Measurements from ENCODE around the gene E2F1. TPM values are rescaled to one million over a fixed set of nuclear protein-coding genes. Genes with fewer than 3 reads are reported as not detected.

E2F1 gene, protein sequence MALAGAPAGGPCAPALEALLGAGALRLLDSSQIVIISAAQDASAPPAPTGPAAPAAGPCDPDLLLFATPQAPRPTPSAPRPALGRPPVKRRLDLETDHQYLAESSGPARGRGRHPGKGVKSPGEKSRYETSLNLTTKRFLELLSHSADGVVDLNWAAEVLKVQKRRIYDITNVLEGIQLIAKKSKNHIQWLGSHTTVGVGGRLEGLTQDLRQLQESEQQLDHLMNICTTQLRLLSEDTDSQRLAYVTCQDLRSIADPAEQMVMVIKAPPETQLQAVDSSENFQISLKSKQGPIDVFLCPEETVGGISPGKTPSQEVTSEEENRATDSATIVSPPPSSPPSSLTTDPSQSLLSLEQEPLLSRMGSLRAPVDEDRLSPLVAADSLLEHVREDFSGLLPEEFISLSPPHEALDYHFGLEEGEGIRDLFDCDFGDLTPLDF
- 20.5 TPM for polyA plus RNA-seq (2013, experiment 1 of 2)
- polyA plus RNA-seq (2013, experiment 2 of 2) = 19.9 TPM

DNA sequence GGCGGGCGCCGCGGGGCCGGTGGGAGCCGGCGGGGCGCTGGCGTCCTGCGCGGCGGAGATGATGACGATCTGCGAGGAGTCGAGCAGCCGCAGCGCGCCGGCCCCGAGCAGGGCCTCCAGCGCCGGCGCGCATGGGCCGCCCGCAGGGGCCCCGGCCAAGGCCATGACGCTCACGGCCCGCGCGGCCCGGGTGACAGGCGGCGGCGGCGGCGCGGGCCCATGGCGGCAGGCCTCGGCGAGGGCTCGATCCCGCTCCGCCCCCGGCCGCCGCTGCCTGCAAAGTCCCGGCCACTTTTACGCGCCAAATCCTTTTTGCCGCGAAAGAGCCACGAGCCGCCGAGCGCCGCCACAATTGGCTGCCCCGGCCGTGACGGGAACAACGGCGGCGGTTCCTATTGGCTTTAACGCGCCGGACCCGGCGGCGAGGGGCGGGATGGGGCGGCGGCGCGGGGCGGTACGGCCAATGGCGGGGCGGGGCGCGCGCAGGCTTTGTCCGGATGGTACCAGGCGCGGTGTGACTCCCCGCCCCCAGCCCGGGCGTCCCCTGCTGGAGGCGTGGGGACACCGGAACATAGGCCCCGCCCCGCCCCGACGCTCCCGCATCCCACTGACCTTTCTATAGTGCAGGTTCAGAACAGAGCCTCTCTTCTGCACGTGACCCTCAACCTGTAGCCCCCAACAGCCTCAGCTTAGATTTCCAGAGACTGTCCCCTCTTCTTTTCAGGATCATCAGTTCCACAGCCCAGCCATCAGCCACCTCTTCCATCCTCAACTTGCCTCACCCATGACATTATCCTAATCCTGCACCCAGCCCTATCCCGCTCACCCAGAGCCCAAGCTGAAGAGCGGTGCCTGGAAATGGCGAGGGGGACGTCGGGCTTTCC, at the start of gene E2F1:
E2F1 (minus strand) TSS at position 286 of the 884 bp plus-strand sequence; CDS start at position 165, 121 bp downstream.
- peak within 1 kb of the TSS; percentile 88 for H3K18ac ChIP-seq (ENCODE audit: low read length)
- H3K79me1 ChIP-seq (ENCODE audit: low read depth, low read length) = peaks cover 2% of the 10 kb centered on the region
- H3K4me1 ChIP-seq (ENCODE audit: control insufficient read depth in 2 of 2, insufficient read depth in 1 of 2, low read depth in 1 of 2, low read length in 2 of 2) = peaks cover 13 to 15% of the 10 kb centered on the region in 2 donors
- peak within 1 kb of the TSS; percentile 75 for H3K27ac ChIP-seq (replicated peaks; ENCODE audit: low read length)
- peak within 1 kb of the TSS; percentile 84 for H2AFZ ChIP-seq (ENCODE audit: low read length)
- WGBS, 2 donors (ENCODE audit: extremely low coverage in 2 of 2, insufficient read length in 2 of 2, insufficient replicate concordance in 1 of 2) = no CpG with 5 or more reads among the region's 101 CpGs
- H3K4ac ChIP-seq (ENCODE audit: low read length) = peak within 1 kb of the TSS; percentile 77
- H2AK5ac ChIP-seq (ENCODE audit: low read depth, low read length) = peak within 1 kb of the TSS; percentile 84
- peaks cover 0 to 12% (median 0%) of the 10 kb centered on the region in 3 experiments for H3K27me3 ChIP-seq (ENCODE audit: control insufficient read depth in 3 of 3, insufficient read depth in 3 of 3, low read depth in 1 of 3, low read length in 3 of 3)
- peak within 1 kb of the TSS; percentile 0 for H2BK12ac ChIP-seq (ENCODE audit: low read length)
- no peak within 1 kb of the TSS for H4K91ac ChIP-seq (ENCODE audit: low read depth, low read length, poor library complexity)
- H3K23ac ChIP-seq (ENCODE audit: low read depth, low read length, poor library complexity) = peak within 1 kb of the TSS; percentile 48
- H2BK5ac ChIP-seq (ENCODE audit: low read length) = peak within 1 kb of the TSS; percentile 26
- peaks cover 0 to 25% of the 10 kb centered on the region in 2 donors for H3K36me3 ChIP-seq (replicated peaks in 1 of 2; ENCODE audit: control insufficient read depth in 2 of 2, insufficient read depth in 2 of 2, low read length in 2 of 2)
- no peak within 1 kb of the TSS for H4K8ac ChIP-seq (ENCODE audit: low read depth, low read length)
- peak within 1 kb of the TSS; percentile 74 for H2BK120ac ChIP-seq (ENCODE audit: low read depth, low read length)
- H3K14ac ChIP-seq (ENCODE audit: low read length) = no peak within 1 kb of the TSS
- peak within 1 kb of the TSS; percentile 86 to 94 for H3K4me3 ChIP-seq (ENCODE audit: low read length in 2 of 2)
- H3K9me3 ChIP-seq (replicated peaks in 1 of 2; ENCODE audit: control insufficient read depth in 2 of 2, insufficient read depth in 1 of 2, low read depth in 1 of 2, low read length in 2 of 2) = no peaks in the 10 kb centered on the region
- H3K9ac ChIP-seq (ENCODE audit: low read depth, low read length, poor library complexity) = peak within 1 kb of the TSS; percentile 74
- peak; percentile 95 for DNase-seq (ENCODE audit: low spot score)
- peak within 1 kb of the TSS; percentile 74 for H3K4me2 ChIP-seq (ENCODE audit: insufficient read depth, low read length, poor library complexity, severe bottlenecking)
- H2BK15ac ChIP-seq (ENCODE audit: low read length) = peak within 1 kb of the TSS; percentile 69

- H3K27me3 ChIP-seq (ENCODE audit: control insufficient read depth in 3 of 3, insufficient read depth in 3 of 3, low read depth in 1 of 3, low read length in 3 of 3) = peaks cover 0 to 2% (median 0%) of the 10 kb centered on the region in 3 experiments
- H3K27ac ChIP-seq (replicated peaks; ENCODE audit: low read length) = no peak overlapping the region
- H3K36me3 ChIP-seq (replicated peaks in 1 of 2; ENCODE audit: control insufficient read depth in 2 of 2, insufficient read depth in 2 of 2, low read length in 2 of 2) = peaks cover 0 to 2% of the 10 kb centered on the region in 2 donors
- no peak overlapping the region for H4K91ac ChIP-seq (ENCODE audit: low read depth, low read length, poor library complexity)
- no peak overlapping the region for H2BK12ac ChIP-seq (ENCODE audit: low read length)
- H3K18ac ChIP-seq (ENCODE audit: low read length) = peak overlapping the region; percentile 17
- no peak overlapping the region for H3K9ac ChIP-seq (ENCODE audit: low read depth, low read length, poor library complexity)
- H3K79me1 ChIP-seq (ENCODE audit: low read depth, low read length) = peaks cover 2% of the 10 kb centered on the region
- H2AFZ ChIP-seq (ENCODE audit: low read length) = peak overlapping the region; percentile 57
- H3K23ac ChIP-seq (ENCODE audit: low read depth, low read length, poor library complexity) = no peak overlapping the region
- H3K9me3 ChIP-seq (replicated peaks in 1 of 2; ENCODE audit: control insufficient read depth in 2 of 2, insufficient read depth in 1 of 2, low read depth in 1 of 2, low read length in 2 of 2) = peaks cover 10 to 14% of the 10 kb centered on the region in 2 donors
- no peak overlapping the region for H3K4me2 ChIP-seq (ENCODE audit: insufficient read depth, low read length, poor library complexity, severe bottlenecking)
- no peak overlapping the region for H3K4me3 ChIP-seq (ENCODE audit: low read length in 2 of 2)
- no peak for DNase-seq (ENCODE audit: low spot score)
- H4K8ac ChIP-seq (ENCODE audit: low read depth, low read length) = no peak overlapping the region
- H2AK5ac ChIP-seq (ENCODE audit: low read depth, low read length) = no peak overlapping the region
- H3K4me1 ChIP-seq (ENCODE audit: control insufficient read depth in 2 of 2, insufficient read depth in 1 of 2, low read depth in 1 of 2, low read length in 2 of 2) = peaks cover 4 to 9% of the 10 kb centered on the region in 2 donors
- no peak overlapping the region for H2BK5ac ChIP-seq (ENCODE audit: low read length)
- no peak overlapping the region for H2BK120ac ChIP-seq (ENCODE audit: low read depth, low read length)
- H3K14ac ChIP-seq (ENCODE audit: low read length) = no peak overlapping the region
- no peak overlapping the region for H2BK15ac ChIP-seq (ENCODE audit: low read length)
- WGBS, 2 donors (ENCODE audit: extremely low coverage in 2 of 2, insufficient read length in 2 of 2, insufficient replicate concordance in 1 of 2) = no CpG with 5 or more reads among the region's 6 CpGs
- no peak overlapping the region for H3K4ac ChIP-seq (ENCODE audit: low read length)
These were observed 47.7 kb upstream of the E2F1 start for GRCh38 chr20:33733654-33734576.

- Histone ChIP-seq H3K27ac (replicated peaks; ENCODE audit: low read length) (peak overlapping the region; percentile 90), H4K8ac (ENCODE audit: low read depth, low read length) (no peak overlapping the region), H3K9me3 (replicated peaks in 1 of 2; ENCODE audit: control insufficient read depth in 2 of 2, insufficient read depth in 1 of 2, low read depth in 1 of 2, low read length in 2 of 2) (peaks cover 6 to 11% of the 10 kb centered on the region in 2 donors), H3K36me3 (replicated peaks in 1 of 2; ENCODE audit: control insufficient read depth in 2 of 2, insufficient read depth in 2 of 2, low read length in 2 of 2) (peaks cover 0 to 2% of the 10 kb centered on the region in 2 donors), H3K27me3 (ENCODE audit: control insufficient read depth in 3 of 3, insufficient read depth in 3 of 3, low read depth in 1 of 3, low read length in 3 of 3) (peaks cover 0 to 2% (median 0%) of the 10 kb centered on the region in 3 experiments), H2BK5ac (ENCODE audit: low read length) (peak overlapping the region; percentile 91), H2BK120ac (ENCODE audit: low read depth, low read length) (peak overlapping the region; percentile 6), H3K79me1 (ENCODE audit: low read depth, low read length) (peaks cover 2% of the 10 kb centered on the region), H3K4ac (ENCODE audit: low read length) (no peak overlapping the region), H3K9ac (ENCODE audit: low read depth, low read length, poor library complexity) (peak overlapping the region; percentile 80), H3K18ac (ENCODE audit: low read length) (peak overlapping the region; percentile 99), H3K23ac (ENCODE audit: low read depth, low read length, poor library complexity) (peak overlapping the region; percentile 98), H3K14ac (ENCODE audit: low read length) (peak overlapping the region; percentile 9), H3K4me1 (ENCODE audit: control insufficient read depth in 2 of 2, insufficient read depth in 1 of 2, low read depth in 1 of 2, low read length in 2 of 2) (peaks cover 4 to 9% of the 10 kb centered on the region in 2 donors), H3K4me3 (ENCODE audit: low read length in 2 of 2) (peak overlapping the region; percentile 34 to 79), H4K91ac (ENCODE audit: low read depth, low read length, poor library complexity) (peak overlapping the region; percentile 72), H3K4me2 (ENCODE audit: insufficient read depth, low read length, poor library complexity, severe bottlenecking) (peak overlapping the region; percentile 91), H2BK12ac (ENCODE audit: low read length) (peak overlapping the region; percentile 18), H2BK15ac (ENCODE audit: low read length) (peak overlapping the region; percentile 90), H2AK5ac (ENCODE audit: low read depth, low read length) (peak overlapping the region; percentile 15), H2AFZ (ENCODE audit: low read length) (peak overlapping the region; percentile 97)
- DNase-seq (ENCODE audit: low spot score) = no peak
- WGBS, 2 donors (ENCODE audit: extremely low coverage in 2 of 2, insufficient read length in 2 of 2, insufficient replicate concordance in 1 of 2) = no CpG with 5 or more reads among the region's 68 CpGs
These were observed 46.2 kb upstream of the E2F1 start for GRCh38 chr20:33732166-33732970.
